Thyroid gland (tissue), 4 donors: ENCODE results near the gene DCANP1. TPM values are rescaled to one million over a fixed set of nuclear protein-coding genes. Genes with fewer than 3 reads are reported as not detected.
"Not testable (repeated sequence)": the region's sequence is repeated elsewhere in the genome, so short reads cannot be mapped to it uniquely, and the experiment has no call there.

Source experiments
- DNase-seq, 2 donors: peaks; one replicate each; pipeline ENCODE4 v3.0.0-alpha.2; 2019
- H3K27ac ChIP-seq, 3 donors: fragments of 200-600 bp; sonication (generic); 1 replicate in 2 of 3; 2 replicates in 1 of 3; pipeline ENCODE4 v1.5.1; 2016 to 2019; ENCODE audit warnings: mild to moderate bottlenecking in 1 of 3, moderate library complexity in 1 of 3
- H3K27me3 ChIP-seq: fragments of 200-600 bp; sonication (generic); one replicate; pipeline ENCODE4 v1.5.1; 2019
- H3K36me3 ChIP-seq, 2 donors: fragments of 200-600 bp; sonication (generic); one replicate each; pipeline ENCODE4 v1.5.1; 2016 to 2019
- H3K4me1 ChIP-seq, 2 donors: fragments of 200-600 bp; sonication (generic); one replicate each; pipeline ENCODE4 v1.5.1; 2017 to 2019
- H3K4me3 ChIP-seq, 3 donors: fragments of 200-600 bp; sonication (generic); replicated peaks in 1 of 3; 1 replicate in 2 of 3; 2 replicates in 1 of 3; pipeline ENCODE4 v1.5.1; 2016; ENCODE audit warnings: mild to moderate bottlenecking in 1 of 3
- H3K9me3 ChIP-seq: fragments of 200-600 bp; sonication (generic); one replicate; pipeline ENCODE4 v1.5.1; 2017
- CTCF ChIP-seq, 6 experiments: fragments of 200-600 bp in 3 of 6; fragments of 450-650 bp in 3 of 6; sonication (generic) in 3 of 6; IDR thresholded peaks; one replicate each; pipeline ENCODE4 v1.5.1; 2016 to 2019; ENCODE audit warnings: antibody characterized with exemption in 6 of 6, mild to moderate bottlenecking in 2 of 6, inconsistent platforms in 1 of 6, moderate library complexity in 1 of 6
- POLR2A ChIP-seq, 2 donors: fragments of 450-650 bp; IDR thresholded peaks; one replicate each; pipeline ENCODE4 v1.6.1; 2017; ENCODE audit warnings: antibody characterized with exemption in 2 of 2, mild to moderate bottlenecking in 2 of 2, moderate library complexity in 1 of 2
- WGBS, 2 donors: methylation state at CpG; one replicate each; pipeline ENCODE4 v1.1.5; 2017; 5-methylcytosine and 5-hydroxymethylcytosine counted together
- intact Hi-C: fragments of 100-400 bp; cut with DNase I; formaldehyde crosslinking; loops from one replicate; pipeline ENCODE4 v1.15.1; 2023
- total RNA-seq, 4 donors: library from RNA; depleted of rRNA; stranded (reverse); fragments of >200 nt; gene quantifications; one replicate each; pipeline ENCODE4 v1.2.3, GENCODE V29; 2016

Gene DCANP1
- total RNA-seq, result not detected

- WGBS, 2 donors, result 79 to 83% methylated on average over 5 of the region's 5 CpGs
- no peak within 1 kb of the TSS for H3K27ac ChIP-seq
- intact Hi-C loops, result no loop called here
- H3K4me3 ChIP-seq, result no peak within 1 kb of the TSS
- no peaks in the 10 kb centered on the region for H3K9me3 ChIP-seq
- H3K36me3 ChIP-seq, result no peaks in the 10 kb centered on the region
- H3K4me1 ChIP-seq, result no peaks in the 10 kb centered on the region
- no peaks in the 10 kb centered on the region for H3K27me3 ChIP-seq
- no peak for TF ChIP-seq CTCF (IDR thresholded peaks at IDR 0.05)
- no peak for DNase-seq
Observed at GRCh38 chr5:135447298-135447929, at the start of gene DCANP1. TSS of gene DCANP1 (minus strand) at chr5:135447348. CDS start at chr5:135447108, 240 bp downstream.

GRCh38 chr5:135495531-135495930 lies 48.4 kb upstream of the DCANP1 start:
- not testable (repeated sequence) for DNase-seq, H3K9me3 ChIP-seq

GRCh38 chr5:135494196-135494595 lies 47.0 kb upstream of the DCANP1 start:
- TF ChIP-seq POLR2A (IDR thresholded peaks at IDR 0.05), result no peak
- TF ChIP-seq CTCF (IDR thresholded peaks at IDR 0.05), result no peak
- no peaks in the 10 kb centered on the region for H3K9me3 ChIP-seq
- peaks cover 33% of the 10 kb centered on the region for H3K27me3 ChIP-seq
- 69 to 72% methylated on average over 5 of the region's 5 CpGs for WGBS, 2 donors
- intact Hi-C loops, result no loop called here
- H3K4me3 ChIP-seq, result no peak overlapping the region
- peaks cover 9 to 11% of the 10 kb centered on the region in 2 donors for H3K4me1 ChIP-seq
- H3K36me3 ChIP-seq, result no peaks in the 10 kb centered on the region
- no peak overlapping the region for H3K27ac ChIP-seq
- DNase-seq, result no peak

More at GRCh38 chr5:135495531-135495930, 48.4 kb upstream of the DCANP1 start:
- H3K4me1 ChIP-seq, intact Hi-C loops, H3K27ac ChIP-seq, H3K36me3 ChIP-seq, H3K4me3 ChIP-seq: not testable (repeated sequence)
- WGBS, 2 donors, result 74 to 79% methylated on average over 4 of the region's 4 CpGs
- peaks cover 20% of the 10 kb centered on the region for H3K27me3 ChIP-seq

- WGBS, 2 donors, result 78 to 79% methylated on average over 8 of the region's 8 CpGs
- H3K4me3 ChIP-seq, result no peak overlapping the region
- intact Hi-C loops, result no loop called here
- peaks cover 15 to 17% of the 10 kb centered on the region in 2 donors for H3K4me1 ChIP-seq
- H3K27me3 ChIP-seq, result peaks cover 39% of the 10 kb centered on the region
- H3K9me3 ChIP-seq, result no peaks in the 10 kb centered on the region
- no peaks in the 10 kb centered on the region for H3K36me3 ChIP-seq
- no peak overlapping the region for H3K27ac ChIP-seq
- no peak for TF ChIP-seq CTCF (IDR thresholded peaks at IDR 0.05)
- no peak for TF ChIP-seq POLR2A (IDR thresholded peaks at IDR 0.05)
- DNase-seq, result no peak
Observed at GRCh38 chr5:135493406-135494180, 46.4 kb upstream of the DCANP1 start.

GRCh38 chr5:135492319-135492626 lies 45.1 kb upstream of the DCANP1 start:
- DNase-seq, result no peak
- WGBS, 2 donors, result 48 to 50% methylated on average over 3 of the region's 3 CpGs
- H3K27me3 ChIP-seq, result peaks cover 52% of the 10 kb centered on the region
- H3K4me1 ChIP-seq, result peaks cover 19% of the 10 kb centered on the region in 2 donors
- TF ChIP-seq CTCF (IDR thresholded peaks at IDR 0.05) (no peak), POLR2A (IDR thresholded peaks at IDR 0.05) (no peak)
- no peaks in the 10 kb centered on the region for H3K9me3 ChIP-seq
- no peak overlapping the region for H3K4me3 ChIP-seq
- no peaks in the 10 kb centered on the region for H3K36me3 ChIP-seq
- H3K27ac ChIP-seq, result no peak overlapping the region
- intact Hi-C loops, result no loop called here
